Mucosa of gallbladder (tissue), 1 donor: ENCODE results near the gene F7. TPM values are rescaled to one million over a fixed set of nuclear protein-coding genes. Genes with fewer than 3 reads are reported as not detected.
"Not testable (repeated sequence)": the region's sequence is repeated elsewhere in the genome, so short reads cannot be mapped to it uniquely, and the experiment has no call there.

Experiments
- DNase-seq: peaks from one replicate; pipeline ENCODE4 v3.0.0-alpha.2; 2020; ENCODE audit warnings: low spot score
- total RNA-seq: library from RNA; stranded (reverse); gene quantifications from one replicate; pipeline ENCODE4 v1.2.1, GENCODE V29; 2021
- donor health status: DM: no; HTN: no; CAD: no.

The F7 gene
- total RNA-seq, 1 donor from 2014 or later, result 0.26 TPM

DNA sequence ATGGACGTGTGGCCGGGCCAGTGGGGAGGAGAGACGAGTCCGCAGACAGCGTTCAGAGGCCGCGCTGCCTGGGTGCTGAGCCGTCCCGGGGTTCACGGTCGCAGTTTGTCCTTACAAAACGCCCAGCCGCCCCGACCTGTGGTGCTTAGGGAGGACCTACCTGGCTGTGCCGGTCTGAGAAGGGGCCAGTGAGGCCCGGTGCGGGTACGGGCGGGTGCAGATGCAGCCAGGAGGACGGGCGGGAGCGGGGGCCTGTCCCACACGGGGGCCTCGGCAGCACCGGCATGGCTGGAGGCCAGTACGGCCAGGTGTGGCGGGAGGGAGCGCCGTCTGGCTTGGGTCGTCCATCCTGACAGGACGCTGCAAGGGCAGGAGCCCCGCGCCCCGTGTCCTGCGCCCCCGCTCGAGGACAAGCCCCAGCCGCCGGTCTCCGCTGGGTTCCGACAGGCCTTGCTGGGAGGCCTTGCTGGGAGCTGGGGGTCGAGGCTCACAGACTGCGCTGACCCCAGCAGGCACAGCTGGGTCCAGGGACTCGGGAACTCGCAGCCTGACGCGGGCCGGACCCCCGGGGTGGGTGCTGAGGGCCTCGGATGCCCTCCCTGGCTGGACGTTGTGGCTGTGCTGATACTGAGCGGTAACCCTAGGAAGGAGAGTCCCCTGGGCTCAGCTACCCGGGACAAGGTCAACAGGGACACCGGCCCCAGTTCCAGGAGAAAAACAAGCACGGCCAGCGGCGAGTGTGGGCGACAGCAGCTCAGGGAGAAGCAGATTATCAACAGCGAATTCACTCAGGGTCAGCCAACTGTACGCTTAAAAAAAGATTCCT is 47.6 kb downstream of the F7 start:
- peak; percentile 31 for DNase-seq

DNA sequence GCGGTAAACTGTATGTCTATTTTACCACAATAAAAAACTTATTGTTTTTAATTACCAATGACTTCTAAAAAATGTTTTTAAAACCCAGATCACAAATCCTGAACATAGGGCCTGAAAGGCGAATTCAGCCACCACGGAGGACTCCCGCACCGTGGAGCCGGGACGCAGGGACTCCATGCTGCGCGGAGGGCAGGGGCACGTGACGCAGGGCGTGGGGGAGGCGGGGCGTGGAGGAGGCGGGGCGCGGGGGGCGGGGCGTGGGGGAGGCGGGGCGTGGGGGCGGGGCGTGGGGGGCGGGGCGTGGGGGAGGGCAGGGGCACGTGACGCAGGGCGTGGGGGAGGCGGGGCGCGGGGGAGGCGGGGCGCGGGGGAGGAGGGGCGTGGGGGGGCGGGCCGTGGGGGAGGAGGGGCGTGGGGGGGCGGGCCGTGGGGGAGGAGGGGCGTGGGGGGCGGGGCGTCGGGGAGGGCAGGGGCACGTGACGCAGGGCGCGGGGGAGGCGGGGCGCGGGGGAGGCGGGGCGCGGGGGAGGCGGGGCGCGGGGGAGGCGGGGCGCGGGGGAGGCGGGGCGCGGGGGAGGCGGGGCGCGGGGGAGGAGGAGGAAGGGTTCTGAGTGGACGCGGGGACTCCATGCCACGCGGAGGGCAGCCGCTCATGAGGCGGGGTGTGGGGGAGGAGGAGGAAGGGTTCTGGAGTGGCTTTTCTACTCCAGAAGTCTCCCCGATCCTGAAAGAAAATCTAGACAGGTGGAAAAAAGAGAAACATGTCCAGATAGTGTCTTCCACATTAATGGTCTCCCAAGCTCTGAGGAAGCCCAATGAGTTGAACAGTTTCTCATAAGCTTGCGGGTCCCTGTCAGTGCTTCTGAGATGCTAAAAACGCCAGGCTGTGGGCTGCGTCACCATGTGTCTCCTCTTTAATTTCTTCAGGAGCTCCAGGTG is 48.5 kb downstream of the F7 start:
- DNase-seq, result peak; percentile 78

DNA sequence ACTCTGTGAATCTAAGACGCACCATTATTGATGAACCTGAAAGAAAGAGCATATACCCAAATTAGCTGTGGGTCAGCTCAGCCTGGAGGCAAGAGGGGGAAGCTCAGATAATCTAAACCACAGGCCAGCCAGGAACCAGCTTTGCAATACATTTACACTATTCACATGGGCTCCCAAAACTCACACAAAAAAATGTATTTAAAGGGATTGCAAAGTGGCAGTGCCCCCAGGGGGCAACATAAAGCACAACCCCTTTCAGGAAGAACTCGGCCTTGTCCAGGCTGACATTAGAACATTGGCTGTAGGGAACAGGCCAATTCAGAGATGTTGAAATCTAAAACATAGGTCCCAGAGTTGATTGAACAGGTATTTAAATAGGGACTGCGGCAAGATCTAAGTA is 49.6 kb downstream of the F7 start:
- DNase-seq, result no peak

DNA sequence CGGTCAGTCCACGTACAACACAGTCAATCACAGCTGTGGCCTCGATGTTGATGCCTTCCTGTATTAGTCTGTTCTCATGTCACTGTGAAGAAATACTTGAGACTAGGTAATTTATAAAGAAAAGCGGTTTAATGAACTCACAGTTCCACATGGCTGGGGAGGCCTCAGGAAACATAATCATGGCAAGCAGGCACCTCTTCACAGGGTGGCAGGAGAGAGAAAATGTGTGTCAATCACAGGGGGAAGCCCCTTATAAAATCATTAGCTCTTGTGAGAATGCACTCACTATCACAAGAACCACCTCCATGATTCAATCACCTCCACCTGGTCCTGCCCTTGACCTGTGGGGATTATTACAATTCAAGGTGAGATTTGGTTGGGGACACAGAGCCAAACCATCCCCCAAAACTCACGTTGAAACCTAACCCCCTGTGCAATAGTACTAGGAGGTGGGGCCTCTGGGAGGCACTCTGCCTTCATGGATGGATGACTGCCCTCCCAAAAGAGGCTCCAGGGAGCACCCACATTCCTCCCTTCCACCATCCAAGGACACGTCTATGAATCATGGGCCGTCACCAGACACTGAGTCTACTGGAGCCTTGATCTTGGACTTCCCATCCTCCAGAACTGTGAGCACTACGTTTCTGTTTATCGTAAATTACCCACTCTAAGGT is 50.5 kb downstream of the F7 start:
- DNase-seq, result no peak

DNA sequence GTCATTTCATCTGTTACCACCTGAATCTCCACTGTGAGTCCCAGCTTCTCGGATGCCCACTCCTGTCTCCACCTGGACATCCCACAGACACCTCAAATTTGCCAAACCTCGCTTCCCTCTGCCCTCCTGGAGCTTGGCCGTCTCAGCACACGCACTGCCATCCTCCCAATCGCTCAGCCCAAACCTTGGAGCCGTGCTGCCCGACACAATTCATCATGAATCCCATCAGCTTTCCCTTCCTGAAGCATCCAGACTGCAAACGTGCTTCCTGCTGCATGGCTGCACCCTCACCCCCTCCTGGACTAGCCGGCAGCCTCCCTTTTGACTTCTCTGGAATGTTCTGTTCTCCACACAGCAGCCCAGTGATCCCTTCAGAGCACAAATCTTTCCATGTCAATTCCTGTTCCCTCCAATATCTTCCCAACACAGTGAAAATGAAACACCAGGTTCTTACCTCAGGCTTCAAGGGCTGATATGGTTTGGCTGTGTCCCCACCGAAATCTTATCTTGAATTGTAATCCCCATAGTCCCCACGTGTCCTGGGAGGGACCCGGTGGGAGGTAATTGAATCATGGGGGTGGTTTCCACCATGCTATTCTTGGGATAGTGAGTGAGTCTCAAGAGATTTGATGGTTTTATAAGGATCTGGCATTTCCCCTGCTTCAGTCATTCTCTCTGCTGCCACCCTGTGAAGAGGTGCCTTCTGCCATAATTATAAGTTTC is 51.8 kb downstream of the F7 start:
- no peak for DNase-seq

DNA sequence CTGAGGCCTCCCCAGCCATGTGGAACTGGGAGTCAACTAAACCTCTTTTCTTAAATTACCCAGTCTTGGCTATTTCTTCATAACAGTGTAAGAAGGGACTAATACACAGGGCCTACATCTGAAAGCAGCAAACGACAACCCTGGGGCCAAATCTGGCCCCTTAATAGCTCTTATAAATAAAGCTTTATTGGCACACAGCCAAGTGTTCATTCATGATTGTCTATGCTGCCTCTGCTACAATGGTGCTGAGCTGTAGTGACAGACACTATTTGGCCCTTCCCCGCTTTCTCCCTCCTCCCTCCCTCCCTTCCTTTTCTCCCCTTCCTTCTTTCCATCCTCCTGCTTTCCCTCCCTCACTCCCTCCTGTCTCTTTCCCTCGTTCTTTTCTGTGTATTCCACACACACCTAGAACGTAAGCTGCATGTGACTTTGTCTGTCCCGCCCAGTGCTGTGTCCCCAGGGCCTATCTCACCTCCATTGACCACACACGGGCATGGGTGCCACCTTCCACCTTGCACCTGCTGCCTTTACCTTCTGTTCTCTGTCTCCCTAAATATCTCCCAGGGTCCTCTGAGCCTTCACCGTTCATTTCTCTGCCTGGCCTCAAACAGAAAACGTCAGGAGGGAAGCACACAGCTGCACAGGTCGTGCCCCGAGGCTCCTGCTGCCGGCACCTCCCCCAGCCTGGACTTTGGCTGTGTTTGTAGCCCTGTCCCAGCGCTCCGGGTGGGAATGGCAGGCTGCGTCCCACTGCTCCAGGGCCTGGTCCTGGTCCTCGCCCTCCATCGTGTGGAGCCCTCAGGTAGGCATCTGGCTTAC is 52.5 kb downstream of the F7 start, which contains the start of gene PROZ:
PROZ (plus strand) TSS at position 720 of the 819 bp plus-strand sequence; CDS start at position 733, 13 bp downstream.
- no peak for DNase-seq

DNA sequence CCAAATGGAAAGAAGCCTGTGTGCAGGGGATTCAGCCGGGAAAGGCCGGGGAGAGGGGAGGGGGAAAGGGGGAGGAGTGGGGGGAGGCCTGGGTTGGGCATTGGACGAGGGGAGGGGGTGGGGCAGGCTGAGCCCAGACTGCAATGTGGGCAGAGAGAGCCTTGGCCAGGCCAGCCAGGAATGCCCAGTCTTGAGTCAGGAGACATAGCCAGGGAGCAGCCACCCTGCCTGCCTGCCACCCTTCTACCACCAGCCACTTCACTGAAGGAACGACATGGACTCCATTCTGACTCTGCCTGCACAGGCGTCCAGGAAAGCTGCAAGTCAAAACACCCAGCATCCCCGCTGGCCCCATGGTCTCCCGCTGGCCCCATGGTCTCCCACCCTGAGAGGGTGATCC is 53.4 kb downstream of the F7 start:
- no peak for DNase-seq

DNA sequence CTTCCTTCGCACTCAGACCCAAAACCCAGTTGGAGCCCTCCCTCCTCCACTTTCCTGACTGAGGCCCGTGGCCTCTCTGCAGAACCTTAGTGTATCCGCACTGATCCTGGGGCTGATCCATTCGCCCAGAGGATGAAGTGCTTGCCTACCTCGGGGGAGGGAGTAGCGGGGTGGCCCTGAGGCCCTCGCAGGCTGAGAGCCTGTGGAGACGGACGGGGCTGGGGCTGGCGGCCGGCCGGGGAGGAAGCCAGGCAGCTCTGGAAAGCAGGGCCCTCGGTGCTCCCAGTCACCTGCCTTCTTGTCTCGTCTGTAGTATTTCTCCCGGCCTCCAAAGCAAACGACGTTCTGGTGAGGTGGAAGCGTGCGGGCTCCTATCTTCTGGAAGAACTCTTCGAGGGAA is 54.1 kb downstream of the F7 start:
- no peak for DNase-seq

DNA sequence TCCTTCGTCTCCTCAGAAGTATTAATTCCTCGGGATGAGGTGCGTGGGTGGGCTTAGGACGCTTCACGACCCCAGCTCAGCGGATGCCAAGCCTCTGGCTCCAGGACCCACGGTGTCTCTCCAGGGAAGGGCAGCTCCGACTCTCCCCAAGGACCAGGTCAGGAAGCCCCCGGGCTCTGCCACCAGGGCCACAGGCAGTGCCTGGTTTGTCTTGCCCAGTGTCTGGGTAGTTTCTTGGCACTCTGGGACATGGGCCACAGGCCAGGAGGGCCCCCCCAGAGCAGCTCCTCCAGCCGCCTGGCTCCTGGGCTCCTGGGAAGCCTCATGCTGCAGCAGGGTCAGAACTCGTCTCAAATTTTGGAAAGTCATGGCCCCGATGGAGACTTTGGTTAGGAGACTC is 55.4 kb downstream of the F7 start:
- no peak for DNase-seq

DNA sequence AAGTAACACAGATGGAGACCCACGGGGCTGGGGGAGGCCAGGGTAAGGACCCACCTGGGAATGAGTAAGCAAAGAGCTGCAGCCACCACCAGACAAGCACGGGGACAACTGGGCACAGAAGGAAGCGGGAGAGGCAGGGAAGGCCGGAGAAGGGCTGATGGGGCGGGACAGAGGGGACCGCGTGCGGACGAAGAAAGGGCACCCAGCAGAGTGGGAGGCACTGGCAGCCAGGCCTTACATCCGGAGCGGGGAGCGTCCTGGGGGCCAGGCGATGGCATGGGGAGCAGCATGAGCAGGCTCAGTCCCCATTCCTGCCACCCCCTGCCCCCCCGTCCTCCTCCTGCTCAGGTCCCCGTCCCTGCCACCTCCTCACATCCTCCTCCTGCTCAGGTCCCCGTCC is 55.8 kb downstream of the F7 start:
- no peak for DNase-seq

DNA sequence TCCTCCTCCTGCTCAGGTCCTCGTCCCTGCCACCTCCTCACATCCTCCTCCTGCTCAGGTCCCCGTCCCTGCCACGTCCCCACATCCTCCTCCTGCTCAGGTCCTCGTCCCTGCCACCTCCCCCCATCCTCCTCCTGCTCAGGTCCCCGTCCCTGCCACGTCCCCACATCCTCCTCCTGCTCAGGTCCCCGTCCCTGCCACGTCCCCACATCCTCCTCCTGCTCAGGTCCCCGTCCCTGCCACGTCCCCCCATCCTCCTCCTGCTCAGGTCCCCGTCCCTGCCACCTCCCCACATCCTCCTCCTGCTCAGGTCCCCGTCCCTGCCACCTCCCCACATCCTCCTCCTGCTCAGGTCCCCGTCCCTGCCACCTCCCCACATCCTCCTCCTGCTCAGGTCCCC is 56.4 kb downstream of the F7 start:
- not testable (repeated sequence) for DNase-seq

DNA sequence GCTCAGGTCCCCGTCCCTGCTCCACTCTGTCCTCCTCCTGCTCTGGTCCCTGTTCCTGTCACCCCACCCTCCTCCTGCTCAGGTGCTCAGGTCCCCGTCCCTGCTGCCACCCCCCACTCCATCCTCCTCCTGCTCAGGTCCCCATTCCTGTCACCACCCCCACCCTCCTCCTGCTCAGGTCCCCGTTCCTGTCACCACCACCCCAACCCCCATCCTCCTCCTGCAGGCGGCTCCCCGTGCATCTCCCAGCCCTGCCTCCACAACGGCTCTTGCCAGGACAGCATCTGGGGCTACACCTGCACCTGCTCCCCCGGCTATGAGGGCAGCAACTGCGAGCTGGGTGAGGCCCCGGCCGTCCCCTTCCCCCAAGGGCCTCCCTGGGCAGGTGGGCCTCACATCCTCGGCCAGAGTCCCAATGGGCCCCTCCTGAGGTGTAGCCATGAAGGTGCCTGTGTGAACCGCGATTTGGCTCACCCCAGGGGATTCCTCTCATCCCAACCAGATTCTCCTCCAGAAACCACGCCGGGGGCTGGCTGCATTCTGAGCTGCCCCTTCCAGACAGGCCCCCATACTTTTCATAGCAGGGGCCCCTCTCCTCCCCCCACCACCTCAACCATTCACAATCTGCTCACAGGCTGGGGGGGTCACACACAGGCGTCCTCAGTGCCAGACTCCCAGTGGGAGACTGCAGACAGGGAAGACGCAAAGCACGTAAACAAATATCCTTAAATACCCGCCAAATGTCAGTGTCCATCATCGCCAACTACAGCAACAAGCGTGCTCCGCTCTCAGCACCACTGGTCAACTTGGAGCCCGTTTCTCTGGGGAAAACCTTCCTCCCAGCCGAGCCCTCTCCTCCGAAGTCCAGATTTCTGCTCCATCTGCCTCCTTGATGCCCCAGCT is 57.4 kb downstream of the F7 start:
- no peak for DNase-seq

DNA sequence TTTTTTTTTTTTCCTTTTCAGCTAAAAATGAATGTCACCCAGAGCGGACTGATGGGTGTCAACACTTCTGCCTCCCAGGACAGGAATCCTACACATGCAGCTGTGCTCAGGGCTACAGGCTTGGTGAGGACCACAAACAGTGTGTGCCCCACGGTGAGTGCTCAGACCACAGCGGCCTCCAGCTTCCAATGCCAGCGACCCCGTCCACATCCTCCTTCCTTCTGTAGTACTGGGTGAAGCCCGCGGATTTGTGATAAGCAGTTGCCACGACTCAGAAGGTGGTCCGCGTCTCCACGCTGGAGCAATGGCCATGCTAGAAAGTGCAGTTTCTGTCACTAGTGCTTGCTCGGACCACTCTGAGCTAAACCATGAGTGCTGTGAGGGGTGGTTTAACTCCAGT is 58.9 kb downstream of the F7 start:
- DNase-seq, result no peak

DNA sequence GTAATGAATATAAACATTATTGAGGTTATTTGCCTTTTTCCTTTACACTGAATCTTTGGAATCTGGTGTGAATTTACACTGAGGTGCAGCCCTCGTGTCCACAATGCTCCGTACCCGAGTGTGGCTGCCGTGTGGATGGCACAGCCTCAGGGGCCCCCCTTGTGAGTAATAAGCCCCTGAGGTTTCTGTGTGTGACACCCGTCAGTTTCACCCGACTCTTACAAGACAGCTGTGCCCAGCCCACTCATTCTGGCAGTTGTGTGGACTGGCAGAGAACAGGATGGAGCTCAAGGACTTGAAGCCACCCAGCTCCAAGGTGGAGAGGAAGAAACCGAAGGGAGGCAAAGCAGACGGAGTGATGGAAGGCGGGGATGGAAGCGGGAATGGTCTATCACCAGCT is 60.7 kb downstream of the F7 start:
- no peak for DNase-seq

DNA sequence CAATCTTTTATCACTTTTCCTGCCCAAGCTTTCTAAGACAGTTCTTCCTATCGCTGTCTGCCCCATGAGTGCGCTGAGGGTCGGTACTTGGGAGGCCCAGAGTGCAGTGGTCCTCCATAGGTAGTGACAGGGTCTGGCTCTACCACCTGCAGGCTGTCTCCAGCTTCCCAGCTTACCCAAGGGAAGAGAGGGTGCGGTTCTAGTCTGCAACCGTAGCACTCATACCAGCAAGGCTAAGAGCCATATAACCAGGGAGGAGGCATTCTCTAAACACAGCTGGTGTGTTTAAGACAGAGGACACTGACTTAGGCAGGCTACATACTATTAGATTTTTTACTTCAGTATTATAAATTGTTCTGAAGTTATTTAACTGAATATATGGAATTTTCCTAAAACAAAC is 61.1 kb downstream of the F7 start:
- no peak for DNase-seq

DNA sequence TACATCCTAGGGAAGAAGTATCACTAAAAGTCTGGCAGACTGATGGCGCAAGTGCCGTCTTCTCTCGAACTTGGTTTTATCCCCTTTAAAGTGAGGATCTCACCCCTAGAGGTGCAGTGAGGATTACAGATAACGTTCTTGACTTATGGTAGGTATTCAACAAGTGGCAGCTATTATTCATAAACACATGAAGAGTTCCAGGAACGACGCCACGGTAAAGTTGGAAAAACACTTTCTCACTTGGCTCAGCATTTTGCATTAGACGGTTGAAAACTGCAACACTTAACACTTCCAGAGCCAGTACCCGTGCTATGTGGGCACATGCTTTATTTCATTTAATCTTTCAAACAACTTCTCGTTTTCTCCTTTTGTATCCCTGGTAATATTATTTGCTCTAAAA is 61.6 kb downstream of the F7 start:
- no peak for DNase-seq

DNA sequence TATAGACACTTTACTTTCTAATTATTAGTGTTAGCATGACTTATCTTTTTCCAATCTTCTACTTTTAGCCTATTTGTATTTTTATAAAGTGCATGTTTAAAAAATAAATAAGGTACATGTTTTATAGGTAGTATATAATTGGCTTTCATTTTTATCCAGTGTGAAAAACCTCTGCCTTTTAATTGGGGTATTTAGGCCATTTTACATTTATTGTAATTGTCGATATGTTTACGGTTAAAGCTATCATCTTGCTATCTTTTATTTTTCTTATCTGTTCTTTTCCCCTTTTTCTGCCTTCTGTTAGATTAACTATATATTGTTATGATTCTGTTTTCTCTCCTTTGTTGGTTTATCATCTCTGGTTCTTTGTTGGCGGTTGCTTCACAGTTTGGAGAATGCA is 62.0 kb downstream of the F7 start:
- no peak for DNase-seq

DNA sequence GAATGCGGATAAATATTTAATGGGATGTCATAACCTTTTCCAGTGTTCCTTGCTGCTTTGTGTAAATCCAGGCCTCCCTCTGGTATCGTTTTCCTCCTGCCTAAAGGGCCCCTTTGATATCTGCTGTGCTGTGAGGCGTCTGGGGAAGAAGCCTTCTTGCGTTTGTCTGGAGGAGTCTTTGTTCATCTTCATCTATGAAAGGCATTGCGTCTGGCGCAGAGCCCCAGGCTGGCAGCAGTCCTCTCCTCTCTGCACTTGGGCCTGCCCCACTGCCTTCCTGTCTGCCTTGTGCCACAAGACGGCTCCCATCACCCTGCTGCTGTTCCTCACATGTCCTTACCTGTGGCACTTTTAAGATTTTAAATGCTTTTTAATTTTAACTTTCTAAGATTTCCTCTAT is 62.6 kb downstream of the F7 start:
- no peak for DNase-seq
